Lower lobe of right lung (tissue), 2 donors: ENCODE results near the gene NRXN3. TPM values are rescaled to one million over a fixed set of nuclear protein-coding genes. Genes with fewer than 3 reads are reported as not detected.

Experiments
- ATAC-seq, 2 donors: fragments of 200-7000 bp; cut with Tn5 transposase; one replicate each; pipeline ENCODE4 v1.9.1; 2020 to 2022; ENCODE audit warnings: mild to moderate bottlenecking in 2 of 2, moderate library complexity in 2 of 2
- DNase-seq: peaks from one replicate; pipeline ENCODE4 v3.0.0-alpha.2; 2020
- H3K27ac ChIP-seq: fragments of 200-600 bp; one replicate; pipeline ENCODE4 v1.8.0; 2022
- H3K27me3 ChIP-seq: fragments of 200-600 bp; one replicate; pipeline ENCODE4 v1.8.0; 2022; ENCODE audit warnings: low read depth
- H3K36me3 ChIP-seq: fragments of 200-600 bp; one replicate; pipeline ENCODE4 v1.8.0; 2022; ENCODE audit warnings: mild to moderate bottlenecking
- H3K4me1 ChIP-seq: fragments of 200-600 bp; one replicate; pipeline ENCODE4 v1.8.0; 2022
- H3K4me3 ChIP-seq: fragments of 200-600 bp; one replicate; pipeline ENCODE4 v1.8.0; 2022; ENCODE audit warnings: mild to moderate bottlenecking
- H3K9me3 ChIP-seq: fragments of 200-600 bp; one replicate; pipeline ENCODE4 v1.8.0; 2022
- CTCF ChIP-seq: fragments of 200-600 bp; IDR thresholded peaks from one replicate; pipeline ENCODE4 v1.8.0; 2022; ENCODE audit warnings: antibody characterized with exemption, mild to moderate bottlenecking
- intact Hi-C: fragments of 100-400 bp; cut with DNase I; formaldehyde crosslinking; loops from one replicate; pipeline ENCODE4 v1.11.0; 2022
- total RNA-seq: library from RNA; stranded (reverse); fragmentation: NEBNext Ultra II Directional; extraction: Animal tissue kit (Norgen Biotek cat#: 25700); gene quantifications from one replicate; pipeline ENCODE4 v1.2.1, GENCODE V29; 2021
- donor health status: DM: no; HTN: yes; CAD: no; lungs with severe emphysema.

The NRXN3 gene
- total RNA-seq, 1 donor from 2014 or later, result 9.0 TPM

- H3K27ac ChIP-seq, result no peak overlapping the region
- H3K36me3 ChIP-seq, result no peaks in the 10 kb centered on the region
- H3K4me1 ChIP-seq, result no peaks in the 10 kb centered on the region
- ATAC-seq (no peak), DNase-seq (no peak)
- TF ChIP-seq CTCF, result no peak
- intact Hi-C loops, result no loop called here
- no peaks in the 10 kb centered on the region for H3K9me3 ChIP-seq
- H3K4me3 ChIP-seq, result no peak overlapping the region
- no peaks in the 10 kb centered on the region for H3K27me3 ChIP-seq
Observed at GRCh38 chr14:79831195-79831892, 1661.2 kb downstream of the NRXN3 start.

GRCh38 chr14:79833781-79834180 lies 1663.6 kb downstream of the NRXN3 start:
- Histone ChIP-seq H3K9me3 (no peaks in the 10 kb centered on the region), H3K4me1 (no peaks in the 10 kb centered on the region), H3K27ac (no peak overlapping the region), H3K27me3 (no peaks in the 10 kb centered on the region), H3K36me3 (no peaks in the 10 kb centered on the region), H3K4me3 (no peak overlapping the region)
- intact Hi-C loops, result no loop called here
- ATAC-seq (no peak), DNase-seq (no peak)
- no peak for TF ChIP-seq CTCF

GRCh38 chr14:79834868-79835267 lies 1664.7 kb downstream of the NRXN3 start:
- no peak overlapping the region for H3K4me3 ChIP-seq
- no peaks in the 10 kb centered on the region for H3K9me3 ChIP-seq
- no peak for TF ChIP-seq CTCF
- no peak overlapping the region for H3K27ac ChIP-seq
- intact Hi-C loops, result no loop called here
- H3K27me3 ChIP-seq, result no peaks in the 10 kb centered on the region
- no peaks in the 10 kb centered on the region for H3K4me1 ChIP-seq
- DNase-seq, result no peak
- no peaks in the 10 kb centered on the region for H3K36me3 ChIP-seq
- no peak for ATAC-seq

- intact Hi-C loops, result no loop called here
Observed at GRCh38 chr14:79836577-79836976, 1666.4 kb downstream of the NRXN3 start.

GRCh38 chr14:79837699-79838098 lies 1667.5 kb downstream of the NRXN3 start:
- DNase-seq (no peak), ATAC-seq (no peak)
- Histone ChIP-seq H3K9me3 (no peaks in the 10 kb centered on the region), H3K4me3 (no peak overlapping the region), H3K27me3 (no peaks in the 10 kb centered on the region), H3K4me1 (no peaks in the 10 kb centered on the region), H3K36me3 (no peaks in the 10 kb centered on the region), H3K27ac (no peak overlapping the region)
- no peak for TF ChIP-seq CTCF
- intact Hi-C loops, result no loop called here

More at GRCh38 chr14:79836577-79836976, 1666.4 kb downstream of the NRXN3 start:
- no peaks in the 10 kb centered on the region for H3K27me3 ChIP-seq
- H3K27ac ChIP-seq, result no peak overlapping the region
- DNase-seq (no peak), ATAC-seq (no peak)
- TF ChIP-seq CTCF, result no peak
- H3K36me3 ChIP-seq, result no peaks in the 10 kb centered on the region
- H3K9me3 ChIP-seq, result no peaks in the 10 kb centered on the region
- no peaks in the 10 kb centered on the region for H3K4me1 ChIP-seq
- no peak overlapping the region for H3K4me3 ChIP-seq
